ENCODE results near the gene NPHP4.

The NPHP4 gene

DNA sequence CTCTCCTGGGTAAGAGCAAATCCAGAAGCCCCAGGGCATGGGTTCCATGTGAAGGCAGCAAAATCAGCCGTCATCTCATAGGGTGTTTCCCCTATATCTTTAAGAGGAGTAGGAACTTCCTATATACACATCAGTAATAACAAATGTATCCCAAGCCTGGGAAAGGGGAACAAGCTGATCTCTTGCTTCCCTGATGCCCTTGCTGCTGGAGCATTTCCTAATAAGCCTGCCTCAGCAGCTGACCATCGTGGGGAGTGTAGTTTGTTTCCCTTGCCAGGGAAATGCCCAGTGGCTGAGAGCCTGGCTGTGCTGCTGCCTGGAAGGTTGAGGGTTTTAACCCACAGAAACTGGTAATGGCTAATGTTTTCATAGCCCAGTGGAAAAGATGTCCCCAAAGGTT, 177.0 kb downstream of the NPHP4 start:
- no peak overlapping the region for H3K4me3 ChIP-seq (replicated peaks in 1 of 2; ENCODE audit: low read depth in 2 of 2, low read length in 2 of 2)
- no peak for DNase-seq (ENCODE audit: low read depth in 2 of 2)
- TF ChIP-seq, protein P1, sequence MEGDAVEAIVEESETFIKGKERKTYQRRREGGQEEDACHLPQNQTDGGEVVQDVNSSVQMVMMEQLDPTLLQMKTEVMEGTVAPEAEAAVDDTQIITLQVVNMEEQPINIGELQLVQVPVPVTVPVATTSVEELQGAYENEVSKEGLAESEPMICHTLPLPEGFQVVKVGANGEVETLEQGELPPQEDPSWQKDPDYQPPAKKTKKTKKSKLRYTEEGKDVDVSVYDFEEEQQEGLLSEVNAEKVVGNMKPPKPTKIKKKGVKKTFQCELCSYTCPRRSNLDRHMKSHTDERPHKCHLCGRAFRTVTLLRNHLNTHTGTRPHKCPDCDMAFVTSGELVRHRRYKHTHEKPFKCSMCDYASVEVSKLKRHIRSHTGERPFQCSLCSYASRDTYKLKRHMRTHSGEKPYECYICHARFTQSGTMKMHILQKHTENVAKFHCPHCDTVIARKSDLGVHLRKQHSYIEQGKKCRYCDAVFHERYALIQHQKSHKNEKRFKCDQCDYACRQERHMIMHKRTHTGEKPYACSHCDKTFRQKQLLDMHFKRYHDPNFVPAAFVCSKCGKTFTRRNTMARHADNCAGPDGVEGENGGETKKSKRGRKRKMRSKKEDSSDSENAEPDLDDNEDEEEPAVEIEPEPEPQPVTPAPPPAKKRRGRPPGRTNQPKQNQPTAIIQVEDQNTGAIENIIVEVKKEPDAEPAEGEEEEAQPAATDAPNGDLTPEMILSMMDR (IDR thresholded peaks at IDR 0.05; ENCODE audit: low read depth, low read length): no peak

DNA sequence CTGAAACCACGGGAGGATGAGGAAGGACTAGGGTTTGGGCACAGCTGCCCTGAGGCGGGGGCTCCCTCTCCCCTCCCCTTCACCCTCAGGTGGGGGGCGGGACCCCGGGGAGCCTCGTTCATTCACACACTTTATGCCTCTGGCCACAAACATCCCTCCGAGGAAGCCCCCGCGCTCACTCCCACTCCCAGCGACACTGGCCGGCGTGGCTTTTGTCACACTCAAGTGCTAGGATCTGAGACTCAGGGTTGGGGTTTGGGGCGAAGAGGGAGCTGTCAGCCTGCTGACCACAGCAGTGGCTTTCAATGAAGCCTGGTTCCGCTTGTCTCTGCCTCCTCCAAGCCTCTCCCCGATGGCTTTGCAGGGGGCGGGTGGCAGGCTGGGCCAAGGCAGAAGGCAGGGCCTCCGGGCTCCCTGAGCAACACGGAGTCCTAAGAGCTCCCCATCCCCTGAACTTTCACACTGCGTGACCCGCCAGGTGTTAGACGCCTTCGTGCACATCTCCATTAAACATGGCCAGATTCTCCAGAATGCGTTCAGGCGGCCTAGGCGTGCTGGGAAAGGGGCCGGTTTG, 178.1 kb downstream of the NPHP4 start:
- DNase-seq (ENCODE audit: low read depth in 2 of 2): no peak
- TF ChIP-seq, protein P1 (IDR thresholded peaks at IDR 0.05; ENCODE audit: low read depth, low read length): no peak
- H3K4me3 ChIP-seq (replicated peaks in 1 of 2; ENCODE audit: low read depth in 2 of 2, low read length in 2 of 2): no peak overlapping the region

DNA sequence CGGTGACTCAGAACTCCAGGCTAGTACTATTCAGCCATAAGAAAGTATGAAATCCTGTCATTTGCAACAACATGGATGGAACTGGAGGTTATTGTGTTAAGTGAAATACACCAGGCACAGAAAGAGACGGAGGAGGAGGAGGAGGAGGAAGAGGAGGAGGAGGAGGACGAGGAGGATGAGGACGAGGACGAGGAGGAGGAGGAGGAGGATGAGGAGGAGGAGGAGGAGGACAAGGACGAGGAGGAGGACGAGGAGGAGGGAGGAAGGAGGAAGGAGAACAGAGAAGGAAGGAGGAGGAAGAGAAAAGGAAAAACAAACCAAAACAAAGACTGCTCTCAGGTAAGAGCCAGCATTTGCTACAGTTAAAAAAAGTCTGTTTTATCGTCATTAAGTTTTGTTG, 178.7 kb downstream of the NPHP4 start:
- no peak for DNase-seq (ENCODE audit: low read depth in 2 of 2)
- TF ChIP-seq, protein P1 (IDR thresholded peaks at IDR 0.05; ENCODE audit: low read depth, low read length): no peak
- no peak overlapping the region for H3K4me3 ChIP-seq (replicated peaks in 1 of 2; ENCODE audit: low read depth in 2 of 2, low read length in 2 of 2)
